Osteocyte (in vitro differentiated cells): ENCODE data around the gene AQP9. TPM values are rescaled to one million over a fixed set of nuclear protein-coding genes. Genes with fewer than 3 reads are reported as not detected.
A peak's percentile ranks its signal among the peaks of the same experiment; 100 is the strongest.

Experiments used
- DNase-seq: peaks from one replicate; pipeline ENCODE4 v3.0.0; 2021; ENCODE audit warnings: mixed read lengths; ENCODE audit not compliant: unreplicated experiment; ENCODE audit errors: extremely low spot score
- H3K27ac Mint-ChIP-seq: one replicate; pipeline ENCODE4 v1.8.0; 2021; ENCODE audit warnings: mild to moderate bottlenecking, mixed read lengths; ENCODE audit not compliant: unreplicated experiment
- H3K27me3 Mint-ChIP-seq: one replicate; pipeline ENCODE4 v1.8.0; 2021; ENCODE audit warnings: mixed read lengths; ENCODE audit not compliant: unreplicated experiment
- H3K36me3 Mint-ChIP-seq: one replicate; pipeline ENCODE4 v1.8.0; 2021; ENCODE audit warnings: mixed read lengths; ENCODE audit not compliant: unreplicated experiment
- H3K4me1 Mint-ChIP-seq: one replicate; pipeline ENCODE4 v1.8.0; 2021; ENCODE audit warnings: mixed read lengths; ENCODE audit not compliant: unreplicated experiment
- H3K4me3 Mint-ChIP-seq: one replicate; pipeline ENCODE4 v1.8.0; 2021; ENCODE audit warnings: mild to moderate bottlenecking, moderate library complexity, mixed read lengths; ENCODE audit not compliant: unreplicated experiment
- H3K9me3 Mint-ChIP-seq: one replicate; pipeline ENCODE4 v1.8.0; 2021; ENCODE audit warnings: mixed read lengths; ENCODE audit not compliant: unreplicated experiment
- total RNA-seq: library from RNA; stranded (reverse); gene quantifications from 2 replicates; pipeline ENCODE4 v1.2.1, GENCODE V29; 2021
- TF ChIP-seq, protein P1 (sequence below): fragments of 200-600 bp; sonication (generic); IDR thresholded peaks from 2 replicates; pipeline ENCODE4 v1.5.0; 2021; ENCODE audit warnings: antibody characterized with exemption, mild to moderate bottlenecking, moderate library complexity

AQP9 gene
- total RNA-seq, 1 donor from 2014 or later, result not detected

DNA sequence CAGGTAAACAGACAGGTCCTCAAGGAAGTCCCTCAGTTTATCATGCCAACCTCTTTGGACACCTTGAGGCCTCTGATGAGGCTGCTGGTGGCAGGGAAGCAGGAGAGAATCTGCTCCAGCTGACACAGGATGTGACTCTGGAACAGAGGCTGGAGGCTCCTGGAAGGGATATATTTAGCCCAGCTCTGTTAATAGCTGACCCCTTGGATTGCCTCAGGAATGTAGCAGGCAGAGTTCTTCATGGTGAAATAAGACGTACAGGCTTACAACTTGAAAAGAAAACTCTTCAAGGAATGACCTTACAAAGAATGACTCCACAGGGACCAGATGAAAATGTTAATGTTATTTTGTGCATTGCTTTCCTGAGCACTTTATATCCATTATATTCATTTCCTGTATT, 90.5 kb downstream of the AQP9 start:
- Mint-ChIP-seq H3K9me3 (no peaks in the 10 kb centered on the region), H3K27me3 (peaks cover 18% of the 10 kb centered on the region), H3K4me3 (no peak overlapping the region), H3K36me3 (no peaks in the 10 kb centered on the region), H3K4me1 (peaks cover 28% of the 10 kb centered on the region), H3K27ac (peak overlapping the region; percentile 53)
- no peak for DNase-seq
- TF ChIP-seq, protein P1, sequence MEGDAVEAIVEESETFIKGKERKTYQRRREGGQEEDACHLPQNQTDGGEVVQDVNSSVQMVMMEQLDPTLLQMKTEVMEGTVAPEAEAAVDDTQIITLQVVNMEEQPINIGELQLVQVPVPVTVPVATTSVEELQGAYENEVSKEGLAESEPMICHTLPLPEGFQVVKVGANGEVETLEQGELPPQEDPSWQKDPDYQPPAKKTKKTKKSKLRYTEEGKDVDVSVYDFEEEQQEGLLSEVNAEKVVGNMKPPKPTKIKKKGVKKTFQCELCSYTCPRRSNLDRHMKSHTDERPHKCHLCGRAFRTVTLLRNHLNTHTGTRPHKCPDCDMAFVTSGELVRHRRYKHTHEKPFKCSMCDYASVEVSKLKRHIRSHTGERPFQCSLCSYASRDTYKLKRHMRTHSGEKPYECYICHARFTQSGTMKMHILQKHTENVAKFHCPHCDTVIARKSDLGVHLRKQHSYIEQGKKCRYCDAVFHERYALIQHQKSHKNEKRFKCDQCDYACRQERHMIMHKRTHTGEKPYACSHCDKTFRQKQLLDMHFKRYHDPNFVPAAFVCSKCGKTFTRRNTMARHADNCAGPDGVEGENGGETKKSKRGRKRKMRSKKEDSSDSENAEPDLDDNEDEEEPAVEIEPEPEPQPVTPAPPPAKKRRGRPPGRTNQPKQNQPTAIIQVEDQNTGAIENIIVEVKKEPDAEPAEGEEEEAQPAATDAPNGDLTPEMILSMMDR, result no peak

DNA sequence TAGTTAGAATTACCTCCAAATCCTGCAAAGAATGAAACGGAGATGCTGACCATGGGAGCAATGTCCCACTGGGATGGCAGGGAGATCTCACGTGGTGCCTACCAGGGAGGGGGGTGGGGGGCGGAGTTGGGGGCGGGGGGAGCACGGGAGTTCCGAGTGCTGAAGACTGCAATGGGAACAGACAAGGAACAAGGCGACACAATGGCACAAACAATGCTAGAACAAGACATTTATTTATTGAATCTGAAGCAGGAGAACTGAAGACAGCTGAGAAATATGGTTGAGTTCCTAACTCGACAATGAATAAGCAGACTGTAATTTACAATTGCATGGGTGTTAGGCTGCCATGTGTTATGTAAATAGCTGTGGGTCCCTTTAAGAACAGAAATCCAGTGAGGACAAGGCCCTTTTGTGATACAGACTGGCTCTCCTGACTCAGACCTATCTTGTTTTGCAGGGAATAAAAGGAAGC, 91.2 kb downstream of the AQP9 start:
- Mint-ChIP-seq H3K9me3 (no peaks in the 10 kb centered on the region), H3K27me3 (peaks cover 18% of the 10 kb centered on the region), H3K4me1 (peaks cover 22% of the 10 kb centered on the region), H3K36me3 (no peaks in the 10 kb centered on the region), H3K27ac (no peak overlapping the region), H3K4me3 (peak overlapping the region; percentile 15)
- TF ChIP-seq, protein P1, result no peak
- no peak for DNase-seq

DNA sequence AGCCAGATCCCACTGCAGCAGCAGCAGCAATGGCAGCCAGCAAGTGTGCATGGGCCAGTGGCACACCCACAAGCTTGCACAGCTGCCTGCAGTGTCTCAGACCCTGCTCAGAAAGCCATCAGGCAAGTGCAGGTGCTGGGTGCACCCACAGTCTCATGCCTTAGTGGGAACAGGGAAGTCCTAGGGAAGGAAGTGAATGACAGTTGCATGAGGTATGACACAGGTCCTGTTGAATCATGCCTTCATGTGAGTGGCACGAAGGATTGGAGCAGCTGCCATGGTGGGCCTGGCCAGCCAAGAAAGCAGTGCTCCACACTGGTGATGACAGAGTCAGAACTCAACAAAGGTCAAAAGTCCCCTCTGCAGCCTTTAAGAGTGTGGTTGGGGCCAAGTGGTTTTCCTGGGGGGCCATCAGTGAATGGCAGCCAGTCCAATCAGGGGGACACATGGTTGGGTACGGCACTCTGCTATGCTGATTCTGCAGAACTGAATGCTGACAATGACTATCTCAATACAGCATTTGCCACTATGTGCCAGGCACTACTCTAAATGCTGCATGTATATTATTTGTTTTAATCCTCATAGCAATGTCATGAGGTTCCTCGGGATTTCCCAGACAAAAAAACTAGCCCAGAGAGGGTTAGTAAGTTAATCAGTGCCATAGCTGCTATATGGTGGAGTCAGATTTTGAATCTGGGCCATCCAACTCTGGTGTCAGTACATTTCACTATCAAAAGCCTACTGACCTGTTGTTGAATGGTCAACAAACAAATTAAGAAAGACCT, 94.3 kb downstream of the AQP9 start:
- TF ChIP-seq, protein P1, result no peak
- DNase-seq, result no peak
- peaks cover 18% of the 10 kb centered on the region for H3K27me3 Mint-ChIP-seq
- H3K4me1 Mint-ChIP-seq, result peaks cover 16% of the 10 kb centered on the region
- H3K9me3 Mint-ChIP-seq, result no peaks in the 10 kb centered on the region
- no peaks in the 10 kb centered on the region for H3K36me3 Mint-ChIP-seq
- no peak overlapping the region for H3K4me3 Mint-ChIP-seq
- no peak overlapping the region for H3K27ac Mint-ChIP-seq

DNA sequence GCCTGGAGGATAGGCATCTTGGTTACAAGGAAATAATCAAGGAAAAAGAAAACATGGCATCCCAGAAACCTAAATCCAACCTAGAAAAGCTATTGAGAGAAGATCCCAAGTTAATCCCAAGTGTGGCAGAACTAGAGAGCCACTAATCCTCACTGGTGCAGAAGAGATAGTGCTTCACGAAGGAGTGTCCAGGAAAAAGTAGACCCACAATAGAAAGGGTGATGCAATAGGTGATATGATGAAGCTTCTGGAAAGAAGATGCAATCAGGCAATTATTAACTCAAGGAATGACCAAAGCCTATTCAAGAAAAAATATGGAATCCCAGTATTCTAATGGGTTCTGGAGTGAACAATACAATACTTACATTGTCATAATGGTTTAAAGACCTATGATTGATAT, 95.2 kb downstream of the AQP9 start:
- DNase-seq, result no peak
- H3K9me3 Mint-ChIP-seq, result no peaks in the 10 kb centered on the region
- H3K27me3 Mint-ChIP-seq, result peaks cover 18% of the 10 kb centered on the region
- H3K36me3 Mint-ChIP-seq, result no peaks in the 10 kb centered on the region
- H3K4me3 Mint-ChIP-seq, result no peak overlapping the region
- H3K4me1 Mint-ChIP-seq, result peaks cover 8% of the 10 kb centered on the region
- TF ChIP-seq, protein P1, result no peak
- H3K27ac Mint-ChIP-seq, result no peak overlapping the region

Other genes starting within 250 kb of the AQP9 start
- 0.48 and 0.78 TPM in 2 replicates for gene ALDH1A2, start 72.7 kb upstream of the AQP9 start, total RNA-seq